Fibroblast of pulmonary artery (primary cell): Measurements from ENCODE around the gene COL4A2.
A peak's percentile ranks its signal among the peaks of the same experiment; 100 is the strongest.

ENCODE experiments used
- DNase-seq: peaks from one replicate; pipeline ENCODE4 v3.0.0-alpha.2; 2010; ENCODE audit warnings: low read depth
- H3K4me3 ChIP-seq: replicated peaks from 2 replicates; pipeline ENCODE4 v1.5.1; 2011; ENCODE audit warnings: low read depth, mild to moderate bottlenecking, control low read depth, low read length, moderate library complexity
- CTCF ChIP-seq: IDR thresholded peaks from 2 replicates; pipeline ENCODE4 v1.5.1; 2011; ENCODE audit warnings: mild to moderate bottlenecking, control low read depth, low read length, inconsistent platforms; ENCODE audit errors: missing control alignments

The COL4A2 gene

GRCh38 chr13:110262508-110263291 is 44.4 kb upstream of the COL4A2 start:
- TF ChIP-seq CTCF = no peak
- peak; percentile 57 for DNase-seq
- no peak overlapping the region for H3K4me3 ChIP-seq

DNA sequence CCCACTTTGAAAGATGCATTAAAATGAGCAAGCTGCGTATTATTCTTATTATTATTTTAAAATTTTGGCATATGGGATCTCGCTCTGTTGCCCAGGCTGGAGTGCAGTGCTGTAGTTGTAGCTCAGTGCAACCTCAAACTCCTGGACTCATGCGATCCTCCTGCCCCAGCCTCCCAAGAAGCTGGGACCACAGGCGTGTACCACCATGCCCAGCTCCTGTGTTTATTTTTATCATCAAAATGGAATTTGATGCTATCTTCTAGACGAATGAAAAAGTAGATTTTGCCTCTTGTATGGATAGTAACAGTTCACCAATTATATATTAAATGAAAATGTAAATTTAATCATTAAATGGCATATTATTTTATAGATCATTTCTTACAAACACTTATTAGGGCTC is 43.7 kb upstream of the COL4A2 start:
- DNase-seq = no peak
- TF ChIP-seq CTCF = no peak
- no peak overlapping the region for H3K4me3 ChIP-seq

GRCh38 chr13:110263888-110264287 is 43.2 kb upstream of the COL4A2 start:
- DNase-seq = no peak
- no peak overlapping the region for H3K4me3 ChIP-seq
- no peak for TF ChIP-seq CTCF

GRCh38 chr13:110264685-110265275 is 42.3 kb upstream of the COL4A2 start:
- H3K4me3 ChIP-seq = no peak overlapping the region
- TF ChIP-seq CTCF = no peak
- DNase-seq = no peak

DNA sequence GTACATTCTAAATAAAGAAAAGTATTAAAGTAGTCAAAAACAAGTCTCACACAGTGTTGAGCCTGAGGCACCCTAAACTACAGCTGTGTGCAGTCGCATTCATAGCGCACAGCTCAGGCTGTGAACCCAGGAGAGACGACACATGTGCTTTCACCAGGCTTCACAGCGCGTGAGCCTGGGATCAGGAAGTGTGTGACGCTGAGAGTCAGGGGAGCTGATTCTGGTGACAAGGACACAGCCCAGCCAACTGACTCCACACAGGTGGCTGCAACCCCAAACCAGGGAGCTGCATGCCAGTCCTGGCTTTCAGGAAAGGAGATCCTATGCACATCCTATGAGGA is 41.8 kb upstream of the COL4A2 start:
- no peak overlapping the region for H3K4me3 ChIP-seq
- DNase-seq = no peak
- no peak for TF ChIP-seq CTCF

- DNase-seq = no peak
- no peak for TF ChIP-seq CTCF
- H3K4me3 ChIP-seq = no peak overlapping the region
Measured at GRCh38 chr13:110265682-110266430, 41.2 kb upstream of the COL4A2 start.
